ENCODE measurements around the gene SLC25A39.

- TF ChIP-seq CTCF (IDR thresholded peaks at IDR 0.05): no peak
- no peak for TF ChIP-seq ZBTB33 (IDR thresholded peaks at IDR 0.05; ENCODE audit: borderline replicate concordance, low read depth)
- no peak for TF ChIP-seq JUND (IDR thresholded peaks at IDR 0.05)
- no peak for TF ChIP-seq YY1 (IDR thresholded peaks at IDR 0.05; ENCODE audit: low read depth)
These were observed 29.2 kb upstream of the SLC25A39 start for GRCh38 chr17:44353672-44354331.

Data from SK-N-SH (cell line).